NCI-H1092 treated with DMSO at 0.1 percent for 48 hours (cell line): ENCODE results near the gene SANBR.
"Not testable (repeated sequence)": the region's sequence is repeated elsewhere in the genome, so short reads cannot be mapped to it uniquely, and the experiment has no call there.

ENCODE experiments used
- DNase-seq: peaks from one replicate; lab custom pipeline; 2025; lab: John Stamatoyannopoulos, UW

Gene SANBR

DNA sequence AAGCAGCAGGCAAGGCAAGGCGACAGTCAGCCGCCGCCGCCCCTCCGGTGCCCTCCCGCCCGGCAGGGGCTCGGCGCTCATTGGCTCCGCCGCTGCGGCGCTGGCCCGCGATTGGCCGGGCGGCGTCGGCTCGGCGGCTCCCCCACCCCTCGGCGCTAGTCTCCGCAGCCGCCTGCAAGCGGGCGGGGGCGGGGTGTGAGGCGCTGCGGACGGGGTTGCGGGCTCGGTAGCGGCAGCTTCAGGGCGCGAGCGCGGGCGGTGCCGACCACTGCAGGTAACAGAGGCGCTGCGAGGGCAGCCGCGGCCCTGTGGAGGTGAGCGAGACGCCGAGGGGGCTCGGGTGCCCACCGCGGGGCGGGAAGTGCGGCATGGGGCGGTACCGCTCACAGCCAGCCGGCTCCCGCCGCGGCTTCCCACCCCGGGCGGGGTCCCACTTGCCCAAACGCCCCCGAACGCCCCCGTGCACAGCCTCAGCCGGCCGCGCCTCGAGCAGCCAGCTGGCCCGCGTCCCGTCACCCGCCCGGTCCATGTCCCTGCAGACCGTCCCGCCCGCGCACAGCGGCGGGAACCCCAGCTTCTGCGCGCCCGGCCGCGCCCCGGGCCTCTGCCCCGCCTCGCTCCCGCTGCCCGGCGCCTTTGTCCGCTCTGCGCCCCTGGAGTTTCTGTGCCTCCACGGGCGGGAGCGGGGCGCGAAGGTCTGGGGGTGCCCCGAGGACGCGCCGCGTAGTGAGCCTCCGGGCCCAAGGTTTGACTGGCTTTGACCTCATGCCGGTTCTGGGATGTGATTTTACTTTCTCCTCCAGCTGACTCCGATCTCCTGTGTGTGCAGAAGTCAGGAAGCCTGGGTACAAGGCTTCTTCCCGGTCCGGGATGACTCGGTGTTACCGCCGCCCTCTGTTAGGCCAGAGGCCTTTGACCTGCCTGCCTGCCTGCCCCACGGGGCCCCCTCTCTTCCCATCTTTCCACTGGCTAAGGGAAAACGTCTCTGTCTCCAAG lies at the start of gene SANBR:
Gene SANBR (plus strand): TSS at position 158 of the 996 bp plus-strand sequence. CDS start 4,480 bp downstream, outside the sequence.
- DNase-seq = peak; percentile 82

DNA sequence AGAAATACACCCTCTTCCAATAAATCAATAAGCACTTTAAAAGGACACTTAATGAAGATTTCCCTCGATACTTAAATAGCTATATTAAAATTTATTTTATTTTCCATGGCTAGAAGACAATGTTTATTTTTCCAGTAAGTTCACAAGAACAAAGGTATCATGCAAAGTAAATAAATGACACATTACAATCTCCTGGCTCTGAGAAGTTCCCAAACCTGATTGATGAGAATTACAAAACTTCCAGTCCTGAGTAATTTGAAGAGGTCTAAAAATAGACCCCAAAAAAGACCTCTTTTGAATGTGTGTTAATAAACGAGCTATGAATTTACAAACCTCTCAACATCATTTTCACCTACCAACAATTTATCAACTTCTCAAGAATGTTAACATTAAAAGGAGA lies 49.7 kb upstream of the SANBR start:
- DNase-seq = no peak

DNA sequence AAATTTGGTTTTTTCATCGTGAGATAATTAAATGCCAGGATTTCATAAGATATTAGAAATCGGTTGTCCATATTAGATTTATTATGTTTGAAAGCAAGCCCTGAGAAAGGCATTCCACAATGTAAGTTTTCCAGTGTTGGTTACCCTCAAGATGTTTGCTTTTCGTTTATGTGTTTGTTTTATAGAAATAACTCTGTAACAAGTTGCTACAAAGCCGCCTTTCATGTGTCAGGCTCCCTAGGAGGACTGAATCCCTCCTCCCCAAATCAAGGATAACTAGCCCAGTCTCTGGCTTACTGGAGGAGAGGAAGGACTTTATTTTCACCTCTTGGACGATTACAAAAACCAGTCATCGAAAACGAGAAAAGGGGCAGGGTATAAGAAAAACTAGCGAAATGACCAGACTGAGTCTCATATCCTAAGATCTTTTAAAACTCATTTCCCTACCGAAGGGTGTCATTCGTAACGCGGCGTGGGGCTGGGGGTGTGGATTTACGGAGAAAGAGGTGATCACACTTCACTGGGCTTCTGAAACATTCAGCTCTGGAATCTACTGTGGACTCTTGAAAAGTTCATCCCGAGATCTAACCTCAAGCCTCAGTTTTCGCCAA lies 49.2 kb upstream of the SANBR start:
- no peak for DNase-seq

DNA sequence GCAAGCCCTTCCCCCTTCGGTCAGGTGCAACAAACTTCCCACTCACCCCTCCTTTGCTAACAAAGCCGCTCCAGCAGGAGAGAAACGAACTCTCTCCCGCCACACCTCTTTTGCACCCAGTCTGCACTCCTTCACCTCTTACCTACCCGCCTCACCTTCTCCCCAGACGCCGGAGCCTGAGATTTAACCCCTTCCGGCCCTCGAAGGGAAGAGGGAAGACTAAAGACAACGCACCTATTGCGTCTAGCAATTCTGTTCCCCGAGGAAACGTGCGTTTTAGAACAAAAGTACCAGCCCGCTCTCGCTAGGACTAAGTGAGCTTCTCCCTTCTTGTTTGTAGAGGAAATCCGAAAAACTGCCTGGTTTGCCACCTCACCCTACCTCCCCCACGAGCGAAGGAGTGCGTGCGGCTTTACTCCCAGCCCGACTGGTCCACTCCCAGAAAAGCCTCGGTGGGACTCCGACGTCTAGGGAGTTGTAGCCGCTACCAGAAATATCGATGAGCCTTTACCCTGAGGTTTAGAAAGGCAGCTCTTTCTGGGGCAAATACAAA lies 48.6 kb upstream of the SANBR start:
- peak; percentile 81 for DNase-seq

DNA sequence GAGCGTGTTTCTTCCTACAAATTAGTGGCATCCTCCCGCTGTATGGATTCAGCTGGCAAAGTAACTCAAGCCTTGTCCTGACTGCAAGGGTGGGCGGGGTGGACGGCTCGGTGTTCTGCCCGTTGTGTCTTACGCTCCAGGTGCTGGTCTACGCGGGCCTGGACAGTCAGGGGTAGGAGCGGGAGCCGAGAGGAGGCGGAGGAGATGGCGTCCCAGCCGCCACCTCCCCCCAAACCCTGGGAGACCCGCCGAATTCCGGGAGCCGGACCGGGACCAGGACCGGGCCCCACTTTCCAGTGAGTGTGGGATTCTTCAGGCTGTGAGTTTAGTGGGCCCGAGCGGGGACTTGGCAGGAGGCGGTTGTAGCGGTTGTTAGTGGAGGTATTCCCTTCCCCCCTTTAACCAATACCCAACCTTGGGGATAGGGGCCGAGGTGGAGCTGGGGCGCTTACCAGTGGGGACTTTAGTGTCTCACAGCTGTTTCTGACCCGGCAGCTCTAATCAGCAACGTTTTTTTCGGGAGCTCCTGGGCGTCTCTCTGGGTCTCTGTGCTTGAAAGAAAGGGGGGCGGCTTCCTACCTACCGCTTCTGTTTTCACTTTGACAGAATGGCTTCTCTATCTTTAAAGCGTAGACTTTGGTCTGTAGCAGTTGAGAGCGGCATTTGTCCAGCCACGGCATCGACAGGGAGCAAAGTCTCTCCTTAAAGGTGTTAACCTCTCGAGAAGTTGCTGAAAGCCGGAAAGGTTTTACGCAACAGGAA lies 47.9 kb upstream of the SANBR start, which contains the start of the genes PEX13 and PUS10:
Gene PEX13 (plus strand): TSS at position 165 of the 762 bp plus-strand sequence. CDS start 40 bp downstream, at position 205.
Gene PUS10 (minus strand): TSS at position 700 of the 762 bp plus-strand sequence. CDS start 6,365 bp downstream, outside the sequence.
- peak; percentile 80 for DNase-seq

DNA sequence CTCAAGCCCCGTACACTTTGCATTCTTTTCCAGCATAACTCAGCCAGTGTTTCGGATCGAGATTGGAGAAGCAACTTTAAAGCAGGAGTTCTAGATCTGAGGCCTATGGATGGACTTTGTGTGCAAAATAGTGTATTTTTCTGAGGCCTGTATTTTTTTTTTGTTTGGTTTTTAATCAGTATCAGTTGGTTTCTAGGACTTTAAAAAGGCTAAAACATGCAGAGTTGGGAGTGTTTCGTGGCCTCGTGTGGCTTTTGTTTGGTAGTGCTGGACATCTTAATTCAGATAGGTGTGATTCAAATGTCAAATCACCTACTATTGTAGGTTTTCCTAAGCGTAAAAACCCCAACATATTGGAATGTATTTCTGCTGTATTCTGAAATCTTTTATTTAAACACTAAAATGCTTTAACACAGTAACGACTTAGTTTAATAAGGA lies 47.3 kb upstream of the SANBR start:
- no peak for DNase-seq

DNA sequence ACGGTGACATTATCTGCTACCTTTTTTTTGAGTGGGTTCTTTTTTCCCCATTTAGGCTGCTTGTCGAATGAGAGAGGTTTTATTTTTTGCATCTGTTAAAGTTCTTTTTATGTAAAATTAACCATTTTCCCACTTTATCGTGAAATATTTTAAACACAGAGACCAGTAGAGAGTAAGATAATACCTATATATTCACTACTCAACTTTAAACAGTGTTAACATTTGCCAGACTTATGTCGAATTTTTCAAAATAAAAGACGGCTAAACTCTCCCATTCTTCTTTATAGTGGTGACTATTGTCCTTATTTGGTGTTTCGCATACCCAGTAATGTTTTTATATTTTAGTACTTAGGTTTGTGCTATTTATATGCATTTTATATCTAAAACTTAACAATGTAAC lies 46.9 kb upstream of the SANBR start:
- DNase-seq = no peak

DNA sequence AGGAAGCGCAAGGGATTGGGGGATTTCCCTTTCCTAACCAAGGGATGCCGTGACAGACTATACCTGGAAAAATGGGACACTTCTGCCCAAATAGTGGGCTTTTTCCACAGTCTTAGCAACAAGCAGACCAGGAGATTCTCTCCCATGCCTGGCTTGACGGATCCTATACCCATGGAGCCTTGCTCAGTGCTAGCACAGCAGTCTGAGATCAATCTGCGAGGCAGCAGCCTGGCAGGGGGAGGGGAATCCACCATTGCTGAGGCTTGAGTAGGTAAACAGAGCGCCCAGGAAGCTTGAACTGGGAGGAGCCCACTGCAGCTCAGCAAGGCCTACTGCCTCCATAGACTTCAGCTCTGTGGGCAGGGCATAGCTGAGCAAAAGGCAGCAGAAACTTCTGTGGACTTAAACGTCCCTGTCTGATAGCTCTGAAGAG lies 44.4 kb upstream of the SANBR start:
- no peak for DNase-seq

DNA sequence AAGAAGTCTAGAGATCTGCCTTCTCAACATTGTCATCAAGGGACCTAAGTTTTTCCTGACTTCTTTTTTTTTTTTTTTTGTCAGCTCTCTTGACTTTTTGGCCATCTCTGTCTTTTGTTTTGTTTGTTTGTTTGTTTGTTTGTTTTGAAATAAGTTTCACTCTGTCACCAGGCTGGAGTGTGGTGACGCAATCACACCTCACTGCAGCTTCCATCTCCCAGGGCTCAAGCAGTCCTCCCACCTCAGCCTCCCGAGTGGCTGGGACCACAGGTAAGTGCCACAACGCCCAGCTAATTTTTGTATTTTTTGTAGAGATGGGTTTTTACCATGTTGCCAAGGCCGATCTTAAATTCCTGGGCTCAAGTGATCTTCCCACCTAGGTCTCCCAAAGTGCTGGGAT lies 42.0 kb upstream of the SANBR start:
- no peak for DNase-seq

DNA sequence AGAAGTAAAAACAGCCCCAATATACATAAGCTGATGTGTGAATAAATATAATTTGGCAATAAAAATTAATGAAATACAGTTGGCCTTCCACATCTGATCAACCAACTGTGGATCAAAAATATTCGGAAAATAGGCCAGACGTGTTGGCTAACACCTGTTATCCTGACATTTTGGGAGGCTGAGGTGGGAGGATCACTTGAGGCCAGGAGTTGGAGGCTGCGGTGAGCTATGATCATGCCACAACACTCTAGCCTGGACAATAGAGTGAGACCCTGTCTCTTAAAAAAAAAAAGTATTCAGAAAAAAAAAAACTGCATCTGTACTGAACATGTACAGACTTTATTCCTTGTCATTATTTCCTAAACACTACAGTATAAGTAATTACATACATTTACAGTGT lies 36.1 kb upstream of the SANBR start:
- no peak for DNase-seq

DNA sequence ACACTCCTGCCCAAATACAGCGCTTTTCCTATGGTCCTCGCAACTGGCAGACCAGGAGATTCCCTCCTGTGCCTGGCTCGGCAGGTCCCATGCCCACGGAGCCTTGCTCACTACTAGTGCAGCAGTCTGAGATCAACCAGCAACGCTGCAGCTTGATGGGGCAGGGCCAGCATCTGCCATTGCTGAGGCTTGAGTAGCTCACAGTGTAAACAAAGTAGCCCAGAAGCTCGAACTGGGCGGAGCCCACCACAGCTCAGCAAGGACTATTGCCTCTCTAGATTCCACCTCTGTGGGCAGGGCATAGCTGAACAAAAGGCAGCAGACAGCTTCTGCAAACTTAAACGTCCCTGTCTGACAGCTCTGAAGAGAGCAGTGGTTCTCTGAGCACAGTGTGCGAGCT lies 31.1 kb upstream of the SANBR start:
- DNase-seq = not testable (repeated sequence)

DNA sequence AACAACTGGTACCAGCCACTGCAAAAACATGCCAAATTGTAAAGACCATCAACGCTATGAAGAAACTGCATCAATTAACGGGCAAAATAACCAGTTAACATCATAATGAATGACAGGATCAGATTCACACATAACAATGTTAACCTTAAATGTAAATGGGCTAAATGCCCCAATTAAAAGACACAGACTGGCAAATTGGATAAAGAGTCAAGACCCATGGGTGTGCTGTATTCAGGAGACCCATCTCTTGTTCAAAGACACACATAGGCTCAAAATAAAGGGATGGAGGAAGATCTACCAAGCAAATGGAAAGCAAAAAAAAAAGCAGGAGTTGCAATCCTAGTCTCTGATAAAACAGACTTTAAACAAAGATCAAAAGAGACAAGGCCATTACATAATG lies 29.0 kb upstream of the SANBR start:
- not testable (repeated sequence) for DNase-seq

DNA sequence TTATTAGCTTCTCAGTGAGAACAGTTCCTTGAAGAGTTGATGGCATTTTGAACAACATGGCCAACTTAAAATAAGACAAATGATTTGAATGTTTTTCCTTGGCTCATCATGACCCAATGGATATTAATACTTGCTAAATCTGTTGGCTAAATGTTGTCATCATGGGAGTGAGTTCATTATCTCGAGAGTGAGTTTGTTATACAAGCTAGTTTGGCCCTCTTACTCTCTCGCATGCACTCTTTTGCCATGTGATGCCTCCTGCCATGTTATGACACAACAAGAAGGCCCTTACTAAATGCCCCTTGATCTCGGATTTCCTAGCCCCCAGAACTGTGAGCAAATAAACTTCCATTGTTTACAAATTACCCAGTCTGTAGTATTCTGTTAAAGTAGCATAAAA lies 22.9 kb upstream of the SANBR start:
- DNase-seq = no peak

DNA sequence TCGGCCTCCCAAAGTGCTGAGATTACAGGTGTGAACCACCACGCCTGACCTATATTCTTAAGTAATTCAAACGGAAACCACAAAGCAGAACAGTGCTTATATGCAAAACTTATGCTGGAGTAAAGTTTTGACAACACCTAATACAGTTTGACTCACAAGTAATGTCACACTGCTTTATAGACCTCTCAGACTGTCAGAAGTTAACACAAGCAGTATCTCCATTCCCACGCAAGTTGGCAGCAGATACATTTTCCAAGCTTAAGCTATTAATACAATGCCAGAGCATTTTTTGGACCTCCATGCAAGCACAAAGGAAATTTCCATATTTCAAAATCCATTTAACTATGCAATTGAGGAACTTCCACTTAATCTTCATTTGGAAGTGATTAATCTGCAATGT lies 21.0 kb upstream of the SANBR start:
- DNase-seq = no peak

DNA sequence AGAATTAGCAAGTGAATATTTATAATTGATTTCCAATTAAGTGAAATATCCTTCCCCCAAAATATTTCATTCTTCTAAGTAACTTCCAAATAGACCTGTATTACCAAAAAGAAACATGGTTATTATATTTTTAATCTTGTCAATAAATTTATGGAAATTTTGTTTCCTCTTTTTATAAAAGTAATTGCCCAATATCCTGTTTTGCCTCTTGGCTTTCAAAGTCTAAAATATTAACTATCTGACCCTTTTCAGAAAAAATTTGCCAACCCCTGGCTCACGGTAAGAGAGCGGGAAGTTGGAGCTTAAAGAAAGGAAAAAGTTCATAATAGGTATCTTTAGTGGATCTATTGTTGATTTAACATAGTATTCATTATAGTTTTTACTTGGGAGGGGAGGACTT lies 20.4 kb upstream of the SANBR start:
- no peak for DNase-seq

DNA sequence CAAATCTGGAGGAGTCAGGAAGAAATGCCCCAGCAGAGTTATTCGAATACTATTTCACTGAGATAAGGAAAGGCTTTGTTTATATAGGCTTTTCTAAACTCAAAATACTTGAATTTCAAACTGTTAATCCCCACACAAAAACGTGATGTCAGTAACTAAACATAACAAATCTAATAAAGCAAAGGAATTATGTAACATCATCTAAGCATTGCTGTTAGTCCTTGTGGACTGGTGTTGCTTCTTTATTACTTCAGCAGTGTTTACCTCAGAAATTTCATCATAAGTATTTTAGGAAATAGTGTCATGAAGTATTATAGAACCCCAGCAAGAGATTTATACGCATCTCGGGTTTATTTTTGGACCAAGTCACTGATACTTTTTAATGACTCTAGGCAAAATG lies 19.7 kb upstream of the SANBR start:
- DNase-seq = no peak

DNA sequence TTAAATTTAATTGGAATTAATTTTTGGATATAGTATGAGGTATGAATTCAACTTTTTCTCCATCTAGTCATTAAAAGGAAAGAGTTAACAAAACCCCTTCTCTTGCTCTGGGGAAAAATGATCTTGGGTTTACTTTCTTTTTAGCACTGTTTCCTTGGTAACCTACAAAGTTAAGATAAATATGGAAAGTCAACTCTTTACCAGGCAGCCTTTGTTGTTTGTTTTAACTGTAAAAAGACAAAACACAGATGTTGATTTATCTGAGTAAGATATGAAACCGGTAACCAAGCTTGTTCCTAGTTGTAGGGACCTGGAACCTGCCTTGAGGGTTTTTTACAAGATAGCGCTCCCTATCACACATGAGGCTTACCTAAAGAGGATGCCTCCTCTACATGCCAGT lies 10.1 kb upstream of the SANBR start:
- no peak for DNase-seq

DNA sequence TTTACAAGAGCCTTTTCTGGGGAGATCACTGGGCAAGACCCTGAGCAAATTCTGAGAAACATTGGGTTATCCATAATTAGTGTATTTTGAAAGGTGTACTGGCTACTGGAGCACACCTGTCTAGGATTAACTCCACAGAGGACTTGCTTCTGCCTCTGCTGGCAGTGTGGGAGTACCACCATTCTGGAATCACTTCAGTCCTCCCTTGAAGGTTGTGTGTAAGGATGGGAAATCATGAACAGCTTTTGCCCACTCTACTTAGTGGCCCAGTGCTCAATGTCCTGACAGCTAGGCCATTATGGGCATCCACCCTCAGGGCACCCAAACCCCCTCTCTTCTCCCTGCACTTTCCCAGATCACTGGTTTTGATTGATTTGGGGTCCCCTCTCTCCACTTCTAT lies 8.1 kb upstream of the SANBR start:
- DNase-seq = no peak

DNA sequence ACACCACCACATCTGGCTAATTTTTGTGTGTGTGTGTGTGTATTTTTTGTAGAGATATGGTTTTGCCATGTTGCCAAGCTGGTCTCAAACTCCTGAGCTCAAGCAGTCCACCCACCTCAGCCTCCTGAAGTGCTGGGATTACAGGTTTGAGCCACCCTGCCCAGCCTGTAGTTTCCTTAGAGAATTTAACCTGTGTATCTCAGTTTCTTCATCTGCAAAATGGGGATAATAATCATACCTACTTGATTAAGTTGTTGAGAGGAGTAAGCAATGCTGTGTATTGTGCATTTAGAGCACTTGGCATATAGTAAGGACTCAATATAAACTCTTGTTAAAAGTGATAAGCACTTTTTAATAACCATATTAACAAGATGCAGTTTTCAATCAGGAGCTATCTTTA lies 6.3 kb upstream of the SANBR start:
- no peak for DNase-seq

DNA sequence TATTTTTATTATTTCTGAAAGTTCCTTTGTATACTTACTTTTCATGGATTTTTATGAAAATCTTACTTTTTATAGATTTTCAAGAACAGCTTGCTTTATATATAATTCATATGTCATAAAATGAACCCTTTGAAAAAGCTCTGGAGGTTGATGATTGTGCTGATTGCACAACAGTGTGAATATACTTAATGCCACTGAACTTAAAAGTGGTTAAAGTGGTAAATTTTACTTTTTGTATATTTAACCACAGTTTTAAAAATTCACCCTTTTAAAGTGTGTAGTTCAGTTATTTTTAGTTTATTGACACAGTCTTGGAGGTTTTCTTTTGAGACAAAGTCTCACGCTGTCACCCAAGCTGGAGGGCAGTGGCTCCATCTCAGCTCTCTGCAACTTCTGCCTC lies 8.4 kb downstream of the SANBR start:
- DNase-seq = no peak

DNA sequence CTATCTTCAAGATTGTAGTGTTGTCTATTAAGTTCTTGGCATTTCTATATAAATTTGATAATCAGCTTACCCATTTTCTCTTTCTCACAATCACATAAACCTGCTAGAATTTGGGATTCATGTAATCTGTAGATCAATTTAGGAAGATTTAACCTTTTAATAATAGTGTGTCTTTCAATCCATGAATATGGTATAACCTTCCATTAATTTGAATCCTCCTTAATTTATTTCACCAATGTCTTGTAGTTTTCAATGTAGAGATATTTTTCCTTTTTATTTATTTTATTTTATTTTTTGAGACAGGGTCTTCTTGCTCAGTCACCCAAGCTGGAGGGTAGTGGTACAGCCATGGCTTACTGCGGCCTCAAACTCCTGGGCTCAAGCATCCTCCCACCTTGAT lies 20.2 kb downstream of the SANBR start:
- no peak for DNase-seq

DNA sequence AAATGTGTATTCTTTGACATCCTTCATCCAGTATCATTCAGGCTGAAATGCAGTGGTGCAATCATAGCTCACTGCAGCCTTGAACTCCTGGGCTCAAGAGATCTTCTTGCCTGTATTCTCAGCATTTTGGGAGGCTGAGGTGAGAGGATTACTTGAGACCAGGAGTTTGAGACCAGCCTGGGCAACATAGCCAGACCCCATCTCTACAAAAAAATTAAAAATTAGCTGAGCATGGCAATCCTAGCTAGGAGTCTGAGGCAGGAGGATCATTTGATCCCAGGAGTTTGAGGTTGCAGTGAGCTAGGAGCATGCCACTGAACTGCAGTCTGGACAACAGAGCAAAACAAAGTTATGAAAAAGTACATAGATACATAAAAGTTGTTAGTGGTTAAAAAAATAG lies 24.1 kb downstream of the SANBR start:
- DNase-seq = no peak
